Bronchial epithelial cell (primary cell): Measurements from ENCODE around the gene PEAK1. TPM values are rescaled to one million over a fixed set of nuclear protein-coding genes. Genes with fewer than 3 reads are reported as not detected.

Source experiments
- DNase-seq: peaks from one replicate; pipeline ENCODE4 v3.0.0-alpha.2; 2010; ENCODE audit warnings: low read depth
- FAIRE-seq: peaks from 2 replicates; lab custom pipeline; 2011; peaks lifted over from hg19 to GRCh38; lab: Jason Lieb, UNC
- H3K27me3 ChIP-seq: 2 replicates; pipeline ENCODE4 v1.5.1; 2011; ENCODE audit warnings: low read length; ENCODE audit not compliant: control insufficient read depth, insufficient read depth
- H3K36me3 ChIP-seq: 2 replicates; pipeline ENCODE4 v1.5.1; 2011; ENCODE audit warnings: low read length; ENCODE audit not compliant: control insufficient read depth, insufficient read depth
- H3K4me3 ChIP-seq: 2 replicates; pipeline ENCODE4 v1.5.1; 2011; ENCODE audit warnings: mild to moderate bottlenecking, low read depth, low read length, control low read depth
- CTCF ChIP-seq: IDR thresholded peaks from 2 replicates; pipeline ENCODE4 v1.5.1; 2011; ENCODE audit warnings: mild to moderate bottlenecking, moderate library complexity, low read length, control low read depth, inconsistent platforms; ENCODE audit not compliant: insufficient read depth, severe bottlenecking
- total RNA-seq: library from RNA; depleted of rRNA; stranded (reverse); fragments of >200 nt; gene quantifications from 2 replicates; pipeline ENCODE4 v1.2.1, GENCODE V29; 2014

The PEAK1 gene
- total RNA-seq, 1 donor from 2014 or later, result 3.7 TPM

- no peaks in the 10 kb centered on the region for H3K27me3 ChIP-seq
- FAIRE-seq, result no peak
- no peak overlapping the region for H3K4me3 ChIP-seq
- H3K36me3 ChIP-seq, result no peaks in the 10 kb centered on the region
- TF ChIP-seq CTCF, result no peak
- DNase-seq, result no peak
Measured at GRCh38 chr15:77224352-77224751, 195.6 kb downstream of the PEAK1 start.

GRCh38 chr15:77221708-77222107 is 198.2 kb downstream of the PEAK1 start:
- Histone ChIP-seq H3K27me3 (no peaks in the 10 kb centered on the region), H3K4me3 (no peak overlapping the region), H3K36me3 (no peaks in the 10 kb centered on the region)
- DNase-seq, result no peak
- FAIRE-seq, result no peak
- no peak for TF ChIP-seq CTCF

- FAIRE-seq (no peak), DNase-seq (no peak)
- TF ChIP-seq CTCF, result no peak
- no peaks in the 10 kb centered on the region for H3K27me3 ChIP-seq
- H3K36me3 ChIP-seq, result no peaks in the 10 kb centered on the region
- H3K4me3 ChIP-seq, result no peak overlapping the region
Measured at GRCh38 chr15:77221174-77221573, 198.7 kb downstream of the PEAK1 start.

GRCh38 chr15:77219841-77220240 is 200.1 kb downstream of the PEAK1 start:
- FAIRE-seq, result no peak
- H3K4me3 ChIP-seq, result no peak overlapping the region
- DNase-seq, result no peak
- TF ChIP-seq CTCF, result no peak
- H3K27me3 ChIP-seq, result no peaks in the 10 kb centered on the region
- no peaks in the 10 kb centered on the region for H3K36me3 ChIP-seq

GRCh38 chr15:77209221-77209620 is 210.7 kb downstream of the PEAK1 start:
- DNase-seq, result no peak
- H3K4me3 ChIP-seq, result no peak overlapping the region
- TF ChIP-seq CTCF, result no peak
- H3K36me3 ChIP-seq, result no peaks in the 10 kb centered on the region
- FAIRE-seq, result no peak
- H3K27me3 ChIP-seq, result no peaks in the 10 kb centered on the region

- Histone ChIP-seq H3K36me3 (no peaks in the 10 kb centered on the region), H3K4me3 (no peak overlapping the region), H3K27me3 (no peaks in the 10 kb centered on the region)
- DNase-seq (no peak), FAIRE-seq (no peak)
- no peak for TF ChIP-seq CTCF
Measured at GRCh38 chr15:77208241-77208640, 211.7 kb downstream of the PEAK1 start.
